SHP77 treated with DMSO at 0.1 percent for 48 hours (cell line): ENCODE measurements around the gene SCYGR2.

Experiments used
- DNase-seq: peaks from one replicate; lab custom pipeline; 2025; lab: John Stamatoyannopoulos, UW

Gene SCYGR2

GRCh38 chr2:227613272-227613660, 14.6 kb downstream of the SCYGR2 start:
- DNase-seq = no peak

DNA sequence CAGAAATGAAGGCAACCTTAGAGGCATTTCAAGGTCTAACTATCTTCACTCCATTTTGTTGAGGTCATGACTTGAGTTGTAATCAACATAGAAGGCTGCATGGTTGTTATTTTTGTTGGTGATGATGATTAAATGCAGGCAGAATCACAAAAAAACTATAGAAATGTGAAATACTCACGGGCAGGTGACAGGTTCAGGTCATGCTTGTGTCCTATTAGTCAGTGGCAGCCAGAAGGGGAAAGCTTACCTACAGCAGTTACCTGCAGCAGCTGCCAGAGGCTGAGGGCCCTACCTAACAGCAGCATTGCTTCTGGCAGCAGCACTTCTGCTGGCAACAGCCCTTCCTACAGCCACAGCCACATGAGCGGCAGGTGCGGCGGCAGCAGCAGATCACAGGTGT, 15.6 kb downstream of the SCYGR2 start:
- no peak for DNase-seq

- DNase-seq = no peak
Measured at GRCh38 chr2:227614740-227615139, 16.0 kb downstream of the SCYGR2 start, which contains the start of gene SCYGR3. SCYGR3 (minus strand) TSS chr2:227614840; CDS start chr2:227614840, 0 bp downstream.

DNA sequence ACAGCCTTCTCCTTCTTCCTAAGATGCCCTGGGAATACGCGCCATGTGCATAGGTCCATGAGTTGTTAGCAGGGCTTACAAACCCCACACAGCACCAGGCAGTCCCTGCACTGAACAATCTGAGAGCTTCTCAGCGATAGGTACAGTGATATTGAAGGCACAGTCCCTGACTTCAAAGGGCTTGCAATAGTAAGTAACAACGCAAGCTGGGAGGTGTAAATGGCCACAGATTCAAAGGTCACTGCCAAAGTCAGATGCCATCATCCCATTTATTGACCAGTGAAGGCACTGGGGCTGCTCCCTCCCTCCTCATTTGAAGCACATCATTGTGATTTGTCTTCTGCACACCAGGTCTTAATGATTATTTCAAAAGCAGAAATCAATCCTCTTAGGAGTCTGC, 16.5 kb downstream of the SCYGR2 start:
- no peak for DNase-seq

- no peak for DNase-seq
Measured at GRCh38 chr2:227615906-227616305, 17.2 kb downstream of the SCYGR2 start.

DNA sequence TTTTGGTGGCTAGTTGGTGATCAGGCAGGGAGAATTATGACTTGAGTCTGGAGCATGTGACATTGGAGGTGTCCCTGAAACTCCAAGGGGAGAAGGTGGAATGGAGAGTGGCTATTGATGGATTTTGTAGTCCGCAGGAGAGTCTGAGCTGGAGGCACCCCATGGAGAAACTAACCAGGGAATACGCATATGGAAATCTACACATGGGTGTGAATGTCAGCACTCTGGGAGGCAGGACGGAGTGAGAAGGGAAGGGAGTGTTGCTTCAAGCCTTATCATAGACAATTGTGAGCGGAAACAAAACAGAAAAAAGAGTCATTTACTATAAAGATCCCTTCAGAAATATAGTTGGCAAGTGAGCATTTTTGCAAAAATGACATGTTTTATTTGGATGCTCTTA, 17.9 kb downstream of the SCYGR2 start:
- no peak for DNase-seq

DNA sequence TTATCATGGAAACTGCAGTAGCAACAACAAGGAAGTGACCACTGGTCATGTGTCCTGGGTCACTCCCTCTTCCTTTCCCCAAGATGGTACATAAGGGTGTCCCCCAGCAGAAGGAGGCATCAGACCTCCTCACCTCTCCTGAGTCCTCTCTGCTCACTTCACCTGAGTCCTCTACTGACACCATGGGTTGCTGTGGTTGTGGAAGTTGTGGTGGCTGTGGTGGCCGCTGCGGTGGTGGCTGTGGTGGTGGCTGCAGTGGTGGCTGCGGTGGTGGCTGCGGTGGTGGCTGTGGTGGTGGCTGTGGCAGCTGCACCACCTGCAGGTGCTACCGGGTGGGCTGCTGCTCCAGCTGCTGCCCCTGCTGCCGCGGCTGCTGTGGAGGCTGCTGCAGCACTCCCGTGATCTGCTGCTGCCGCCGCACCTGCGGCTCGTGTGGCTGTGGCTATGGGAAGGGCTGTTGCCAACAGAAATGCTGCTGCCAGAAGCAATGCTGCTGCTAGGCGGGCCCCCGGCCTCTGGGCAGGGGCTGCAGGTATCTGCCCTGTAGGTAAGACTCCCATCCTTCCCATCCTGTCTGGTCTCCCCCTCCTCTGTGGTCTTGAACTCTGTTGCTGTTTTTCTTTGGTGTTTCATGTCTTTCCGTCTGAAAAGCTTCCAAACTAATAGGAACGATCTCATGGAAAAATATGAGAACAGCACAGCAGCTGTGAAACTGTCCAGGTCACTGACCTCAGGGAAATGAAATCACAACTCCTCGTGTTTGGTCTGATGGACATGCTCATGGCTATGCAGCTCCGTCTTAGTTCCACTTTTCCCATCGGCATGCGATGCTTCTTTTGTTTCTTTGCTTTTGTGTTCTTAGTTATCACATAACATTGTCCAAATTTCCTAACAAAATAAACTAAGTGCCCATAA, 18.9 kb downstream of the SCYGR2 start, which contains the start of gene SCYGR4:
SCYGR4 (plus strand) TSS at position 183 of the 915 bp plus-strand sequence; CDS start at position 183, 0 bp downstream.
- no peak for DNase-seq

- DNase-seq = no peak
Measured at GRCh38 chr2:227623226-227623625, 24.5 kb downstream of the SCYGR2 start.

DNA sequence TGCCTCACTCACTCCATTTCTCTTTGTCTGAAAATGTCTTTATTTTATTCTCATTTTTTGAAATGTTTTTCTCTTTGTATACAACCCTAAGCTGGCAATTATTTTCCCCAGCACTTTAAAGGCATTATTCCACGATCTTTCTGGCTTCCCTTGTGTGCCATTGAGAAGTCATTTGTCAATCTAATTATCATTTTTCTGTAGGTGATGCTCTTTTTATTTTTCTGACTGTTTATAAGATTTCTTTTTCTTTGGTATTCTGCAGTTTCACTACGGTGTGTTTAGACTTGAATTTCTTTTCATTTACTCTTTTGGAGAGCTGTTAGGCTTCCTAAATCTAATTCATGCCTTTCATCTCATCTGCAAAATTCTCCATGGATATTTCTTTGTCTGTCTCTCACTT, 26.7 kb downstream of the SCYGR2 start:
- DNase-seq = no peak

GRCh38 chr2:227626580-227627151, 28.0 kb downstream of the SCYGR2 start:
- DNase-seq = no peak

DNA sequence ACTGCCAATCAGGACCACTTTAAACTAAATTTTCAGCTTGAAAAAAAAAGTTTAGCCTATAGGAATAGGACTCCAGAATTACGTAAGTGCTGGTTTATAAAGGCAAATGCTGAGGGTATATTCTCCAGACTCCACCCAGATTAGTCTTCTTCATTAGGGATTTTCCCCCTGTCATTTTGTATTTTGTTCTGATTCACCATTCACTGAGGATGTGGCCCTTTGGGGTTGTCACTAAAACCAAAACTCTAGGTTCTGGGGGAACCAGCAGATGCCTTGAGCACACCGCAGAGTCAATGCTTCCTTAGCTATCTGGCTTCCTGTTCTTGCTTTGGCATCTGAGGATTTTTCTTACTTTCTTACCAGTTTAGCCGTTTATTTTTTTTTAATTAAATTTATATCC, 29.1 kb downstream of the SCYGR2 start:
- DNase-seq = no peak

GRCh38 chr2:227629435-227629834, 30.7 kb downstream of the SCYGR2 start:
- no peak for DNase-seq

DNA sequence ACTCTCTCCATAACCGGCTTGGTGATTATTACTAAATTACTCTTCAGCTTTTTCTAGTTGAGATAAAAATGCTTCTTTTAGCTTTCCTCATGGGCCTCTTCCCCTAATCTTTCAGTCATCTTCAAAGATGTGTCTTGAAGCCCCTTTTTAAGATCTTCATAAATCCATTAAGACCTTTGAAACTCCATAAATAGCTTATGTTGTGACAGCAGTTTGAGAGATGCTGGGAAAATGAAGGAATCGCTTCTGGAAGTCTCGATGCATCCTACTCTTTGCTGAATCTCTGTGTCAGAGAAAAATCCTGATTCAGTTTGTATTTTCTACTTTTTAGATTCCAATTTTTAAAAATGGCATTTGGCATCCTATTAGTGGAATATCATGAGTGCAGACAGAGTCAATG, 31.6 kb downstream of the SCYGR2 start:
- DNase-seq = no peak

- DNase-seq = no peak
Measured at GRCh38 chr2:227632827-227633226, 34.1 kb downstream of the SCYGR2 start.

DNA sequence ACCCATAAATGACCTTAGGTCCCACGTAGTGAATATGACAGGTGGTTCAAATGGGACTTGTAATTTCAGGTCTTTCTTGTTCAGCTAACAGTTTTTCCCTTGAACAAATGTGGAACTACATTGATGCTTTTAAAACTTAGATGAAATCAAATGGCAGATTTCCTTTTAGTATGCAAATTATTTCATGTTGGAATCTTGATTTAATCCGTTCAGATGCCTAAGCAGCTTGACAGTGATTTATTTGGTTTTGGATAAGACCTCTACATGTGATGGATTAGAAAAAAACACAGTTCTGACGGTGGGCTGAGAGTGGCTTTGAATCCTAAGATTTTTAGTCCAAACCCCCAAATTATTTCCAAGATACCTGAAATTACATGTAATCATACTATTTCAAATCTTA, 35.5 kb downstream of the SCYGR2 start:
- DNase-seq = no peak

DNA sequence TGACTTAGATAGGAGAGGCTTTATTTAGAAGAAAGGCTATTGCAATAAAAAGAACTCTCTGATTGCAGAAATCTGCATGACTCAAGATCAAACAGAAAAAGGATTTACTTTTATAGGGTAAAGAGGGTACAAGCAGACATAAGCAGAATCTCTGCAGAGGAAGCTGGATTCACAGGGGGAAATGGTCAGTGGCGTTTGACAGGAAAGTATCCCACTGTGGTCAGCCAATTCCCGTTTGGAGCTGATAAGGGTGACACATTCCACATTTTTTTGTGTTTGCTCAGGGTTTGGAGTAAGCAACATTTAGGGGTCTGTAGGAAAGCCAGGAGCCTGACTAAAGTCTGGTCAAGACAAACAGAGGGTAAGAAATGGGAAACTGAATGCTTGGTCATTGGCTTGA, 44.0 kb downstream of the SCYGR2 start:
- no peak for DNase-seq

DNA sequence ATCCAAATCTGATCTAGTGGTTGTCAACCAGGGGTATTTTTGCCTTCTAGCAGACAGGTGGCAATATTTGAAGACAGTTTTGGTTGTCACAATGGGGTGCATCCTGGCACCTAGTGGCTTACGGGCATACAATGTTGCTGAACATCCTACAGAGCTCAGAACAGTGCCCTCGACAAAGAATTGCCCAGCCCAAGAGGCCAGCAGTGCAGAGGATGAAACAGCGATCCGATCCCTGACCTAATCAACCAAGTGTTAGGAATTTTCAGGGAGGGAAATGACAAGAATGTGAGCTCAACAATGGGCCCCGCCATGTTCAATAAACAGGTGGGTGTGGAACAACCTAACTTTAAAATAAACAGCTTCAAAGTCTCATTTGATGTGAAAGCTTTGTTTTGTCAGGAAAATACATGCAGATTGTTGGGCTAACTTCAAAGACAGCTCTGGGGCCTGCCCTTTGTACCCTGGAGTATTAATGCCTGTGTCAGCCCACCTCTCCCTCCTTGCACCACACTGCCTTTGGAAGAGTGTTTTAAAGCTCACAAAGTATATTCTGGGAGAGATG, 45.4 kb downstream of the SCYGR2 start:
- no peak for DNase-seq
